Activated T-helper 1 cell treated with Interleukin-2 at 50 U/mL for 16 hours (primary cell): ENCODE data around the gene KCNK1.

Experiments used
- DNase-seq: peaks from one replicate; pipeline ENCODE4 v3.0.0-alpha.2; 2020; ENCODE audit warnings: low read depth

KCNK1 gene

DNA sequence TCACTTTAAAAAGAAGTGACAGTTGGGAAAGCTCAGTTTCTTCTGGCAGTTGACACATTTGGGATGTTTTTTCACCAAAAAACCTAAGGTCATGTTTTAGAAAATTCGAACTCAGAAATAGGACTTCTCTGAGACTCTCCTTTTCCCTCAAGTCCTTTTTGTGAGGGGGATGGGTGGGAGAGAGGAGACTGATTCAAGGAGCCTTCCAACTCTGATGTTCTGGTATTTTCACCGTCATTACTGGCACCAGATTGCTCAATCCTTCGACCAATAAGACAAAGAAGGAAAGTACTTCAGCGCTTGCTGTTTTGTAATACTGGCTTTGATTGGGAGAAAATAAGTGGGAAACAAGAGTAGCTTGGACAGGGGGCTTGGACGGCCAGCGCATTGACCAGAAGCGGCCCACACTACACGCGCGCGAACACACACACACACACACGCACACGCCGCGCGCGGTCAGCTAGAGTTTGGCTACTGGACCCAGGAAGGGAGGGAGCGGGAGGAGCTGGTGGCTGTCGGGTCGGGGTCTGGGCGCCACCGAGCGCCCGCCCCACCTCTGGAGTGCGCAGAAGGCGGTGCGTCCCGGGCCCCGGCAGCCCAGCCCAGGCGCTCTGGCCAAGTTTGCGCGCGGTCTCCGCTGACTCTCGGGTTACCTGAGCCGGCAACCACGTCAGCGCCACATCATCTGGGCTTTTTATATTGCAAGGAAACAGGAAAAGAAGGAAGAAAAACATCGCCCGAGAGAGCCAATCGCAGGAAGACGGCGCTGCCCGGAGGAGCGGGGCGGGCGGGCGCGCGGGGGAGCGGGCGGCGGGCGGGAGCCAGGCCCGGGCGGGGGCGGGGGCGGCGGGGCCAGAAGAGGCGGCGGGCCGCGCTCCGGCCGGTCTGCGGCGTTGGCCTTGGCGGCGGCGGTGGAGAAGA, at the start of gene KCNK1:
Gene KCNK1, plus strand, starts transcription at position 855 of the 921 bp plus-strand sequence. Its CDS starts 66 bp downstream, at position 921.
- no peak for DNase-seq

DNA sequence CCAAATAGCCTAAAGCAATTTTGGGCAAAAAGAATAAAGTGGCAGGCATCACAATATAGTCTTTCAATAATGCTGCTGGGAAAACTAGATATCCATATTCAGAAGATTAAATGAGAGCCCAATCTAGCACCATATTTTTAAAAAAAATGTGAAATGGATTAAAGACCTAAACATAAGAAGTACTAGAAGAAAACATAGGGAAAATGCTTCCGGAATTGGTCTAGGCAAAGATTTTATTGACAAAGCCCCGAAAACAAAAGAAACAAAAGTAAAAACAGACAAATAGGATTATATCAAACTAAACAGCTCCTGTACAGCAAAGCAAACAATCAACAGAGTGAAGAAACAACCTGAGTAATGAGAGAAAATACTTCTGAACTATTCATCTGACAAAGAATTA, 48.6 kb upstream of the KCNK1 start:
- no peak for DNase-seq

DNA sequence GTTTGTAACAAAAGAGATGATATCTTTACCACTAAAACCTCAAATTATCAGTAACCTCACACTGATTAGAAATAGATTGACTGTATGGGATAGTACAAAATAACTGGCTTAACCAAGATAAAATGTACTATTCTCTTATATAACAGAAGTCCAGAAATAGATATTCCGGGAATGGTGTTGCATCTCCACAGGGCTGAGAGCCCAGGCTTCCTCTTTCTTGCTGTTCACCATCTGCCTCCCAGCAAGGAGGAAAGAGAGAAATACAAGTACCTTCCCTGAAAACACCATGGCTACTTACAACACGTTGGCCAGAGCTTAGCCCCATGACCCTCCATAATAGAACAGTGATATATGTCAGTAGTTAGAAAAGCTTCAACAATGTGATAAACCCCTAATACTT, 47.0 kb upstream of the KCNK1 start:
- no peak for DNase-seq

DNA sequence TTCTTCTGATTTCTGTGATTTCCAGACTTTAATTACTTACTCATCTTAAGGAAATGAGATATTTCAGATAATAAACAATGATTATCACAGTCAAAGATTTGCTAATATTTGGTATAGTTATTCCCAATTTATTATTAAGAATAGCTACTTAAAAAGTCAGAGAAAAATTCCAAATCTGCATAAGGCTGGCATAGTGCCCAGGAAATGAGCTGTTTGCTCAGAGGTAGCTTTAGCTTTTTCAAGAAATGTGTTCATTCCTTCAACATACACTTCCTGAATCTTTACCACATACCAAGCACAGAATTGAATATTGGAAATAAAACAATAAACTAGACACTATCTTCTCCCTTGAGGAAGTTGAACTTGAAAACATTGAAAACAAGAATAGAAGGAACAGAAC, 44.3 kb upstream of the KCNK1 start:
- no peak for DNase-seq

DNA sequence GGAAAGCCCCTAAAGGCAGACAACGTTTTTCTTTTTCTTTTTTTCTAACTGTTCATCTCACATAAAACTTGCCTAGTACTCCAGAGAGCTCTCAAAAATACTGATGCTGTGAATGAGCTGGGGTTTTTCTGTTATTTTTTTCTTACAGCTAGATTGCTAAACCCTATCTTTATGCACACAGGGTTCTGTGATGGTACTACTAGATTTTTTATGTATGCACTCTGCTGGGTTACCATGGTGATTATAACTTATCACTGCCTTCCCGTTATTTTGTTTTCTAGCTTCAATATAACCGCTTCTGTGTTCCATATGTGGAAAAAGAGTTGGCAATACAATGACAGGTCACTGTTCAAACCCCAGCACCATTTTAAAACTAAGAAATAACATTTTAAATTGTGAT, 43.7 kb upstream of the KCNK1 start:
- no peak for DNase-seq

DNA sequence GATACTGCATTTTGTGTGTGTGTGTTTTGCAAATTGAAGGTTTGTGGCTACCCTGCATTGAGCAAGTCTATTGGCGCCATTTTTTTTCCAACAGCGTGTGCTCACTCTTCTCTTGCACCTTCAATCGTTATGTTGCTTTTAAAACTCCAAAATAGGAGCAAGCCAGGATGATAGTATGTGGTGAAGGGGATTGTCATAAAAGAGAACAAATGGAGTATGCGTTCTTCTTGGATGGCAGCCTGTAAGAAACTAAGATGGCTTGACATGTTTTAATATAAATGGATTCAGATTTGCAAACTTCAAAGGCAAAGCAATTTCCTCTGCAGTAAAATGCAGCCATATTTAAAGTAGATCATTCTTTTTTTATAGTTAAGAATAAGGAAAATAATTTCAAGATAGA, 43.2 kb upstream of the KCNK1 start:
- DNase-seq, result no peak

DNA sequence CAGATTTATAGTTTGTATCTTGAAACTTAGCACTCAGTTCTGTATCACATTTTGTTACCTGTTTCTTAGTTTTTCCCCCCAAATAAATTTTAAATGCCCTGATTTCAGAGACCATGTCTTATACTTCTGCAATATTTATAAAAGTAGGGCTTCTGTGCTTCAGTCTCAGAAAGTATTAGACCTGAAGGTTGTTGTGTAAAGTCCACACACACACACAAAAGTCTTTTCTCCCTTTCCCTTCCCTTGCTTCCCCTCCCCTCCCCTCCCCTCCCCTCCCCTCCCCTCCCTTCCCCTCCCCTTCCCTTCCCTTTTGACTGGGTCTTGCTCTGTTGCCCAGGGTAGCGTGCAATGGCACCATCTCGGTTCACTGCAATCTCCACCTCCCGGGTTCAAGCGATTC, 41.0 kb upstream of the KCNK1 start:
- no peak for DNase-seq

DNA sequence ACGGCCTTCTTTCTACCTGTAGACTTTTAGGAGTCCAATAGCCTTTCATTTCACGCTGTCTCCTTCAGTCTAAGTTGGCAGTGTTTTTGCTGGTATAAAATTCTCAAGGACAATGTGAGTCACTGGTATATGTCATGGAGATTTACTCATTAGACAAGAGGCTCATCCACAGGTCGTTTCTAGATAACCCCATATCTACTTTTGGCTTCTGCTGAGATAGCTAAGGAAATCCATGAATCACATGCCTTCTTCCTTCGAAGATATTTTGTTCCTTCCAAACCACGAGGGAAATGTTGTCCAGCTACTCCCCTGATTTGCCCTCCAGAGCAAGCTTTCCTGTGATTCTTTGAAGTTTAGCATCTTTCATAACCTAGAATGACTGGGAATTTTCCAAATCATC, 38.5 kb upstream of the KCNK1 start:
- no peak for DNase-seq

DNA sequence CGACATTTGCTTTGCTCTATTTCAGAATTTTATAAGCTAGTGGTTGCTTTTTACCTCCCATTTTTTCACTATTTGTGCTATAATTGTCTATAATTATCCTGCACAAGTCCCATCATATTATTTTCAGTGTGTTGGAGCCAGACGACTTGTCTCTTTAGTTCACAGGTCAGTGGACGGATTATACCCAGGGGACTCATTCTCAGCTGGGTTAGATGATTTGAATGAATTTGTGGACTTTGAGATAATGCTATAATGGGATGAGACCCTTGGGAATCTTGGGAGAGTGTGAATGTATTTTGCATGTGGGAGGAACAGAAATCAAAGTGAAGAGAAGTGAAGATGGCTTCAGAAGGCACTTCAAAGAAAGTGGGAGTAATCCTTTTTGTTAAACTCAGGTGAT, 31.5 kb upstream of the KCNK1 start:
- no peak for DNase-seq

DNA sequence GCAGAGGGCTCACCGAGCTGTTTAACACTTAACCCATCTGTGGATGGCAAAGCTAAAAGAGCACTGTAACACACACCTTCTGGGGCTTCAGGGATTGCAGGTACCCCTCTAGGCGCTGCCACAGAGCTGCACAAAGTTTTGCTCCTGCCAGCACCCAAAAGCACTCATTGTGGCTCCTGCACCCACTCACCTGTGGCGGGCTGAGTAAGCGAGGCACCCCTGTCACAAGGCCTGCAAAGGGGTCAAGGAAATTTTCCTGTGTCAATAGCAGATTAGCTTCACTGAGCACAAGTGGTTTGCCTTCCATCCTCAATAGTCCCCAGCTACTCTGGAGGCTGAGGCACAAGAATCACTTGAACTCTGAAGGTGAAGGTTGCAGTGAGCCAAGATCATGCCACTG, 29.5 kb upstream of the KCNK1 start:
- DNase-seq, result no peak

DNA sequence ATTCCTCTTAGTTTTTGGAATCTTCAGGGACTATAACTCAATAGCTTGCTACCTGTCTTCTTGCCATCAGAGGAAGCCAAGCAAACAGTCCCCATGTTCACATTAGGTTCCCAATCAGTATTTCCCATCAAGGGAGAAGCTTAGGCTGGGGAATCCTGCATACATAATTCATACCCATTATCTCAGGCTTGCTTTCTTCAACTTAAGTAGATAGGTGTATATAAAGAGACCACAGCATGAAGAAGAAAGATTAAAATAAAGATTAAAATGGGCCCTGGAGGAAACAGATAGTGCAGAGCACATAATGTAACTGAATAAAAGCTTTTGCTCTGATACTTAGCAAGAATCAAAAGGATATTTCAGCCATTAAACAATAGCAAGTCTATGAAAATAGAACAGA, 29.0 kb upstream of the KCNK1 start:
- no peak for DNase-seq

DNA sequence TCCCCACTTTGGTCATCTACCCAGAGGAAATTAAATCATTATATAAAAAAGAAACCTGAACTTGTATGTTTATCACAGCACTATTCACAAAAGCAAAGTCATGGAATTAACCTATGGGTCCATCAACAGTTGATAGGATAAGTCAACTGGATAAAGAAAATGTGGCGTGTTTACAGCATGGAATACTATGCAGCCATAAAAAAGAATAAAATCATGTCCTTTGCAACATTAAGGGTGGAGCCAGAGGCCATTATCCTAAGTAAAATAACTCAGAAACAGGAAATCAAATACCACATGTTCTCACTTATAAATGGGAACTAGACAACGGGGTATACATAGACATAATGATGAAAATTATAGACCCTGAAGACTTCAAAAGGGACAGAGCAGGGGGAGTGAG, 27.6 kb upstream of the KCNK1 start:
- DNase-seq, result no peak

DNA sequence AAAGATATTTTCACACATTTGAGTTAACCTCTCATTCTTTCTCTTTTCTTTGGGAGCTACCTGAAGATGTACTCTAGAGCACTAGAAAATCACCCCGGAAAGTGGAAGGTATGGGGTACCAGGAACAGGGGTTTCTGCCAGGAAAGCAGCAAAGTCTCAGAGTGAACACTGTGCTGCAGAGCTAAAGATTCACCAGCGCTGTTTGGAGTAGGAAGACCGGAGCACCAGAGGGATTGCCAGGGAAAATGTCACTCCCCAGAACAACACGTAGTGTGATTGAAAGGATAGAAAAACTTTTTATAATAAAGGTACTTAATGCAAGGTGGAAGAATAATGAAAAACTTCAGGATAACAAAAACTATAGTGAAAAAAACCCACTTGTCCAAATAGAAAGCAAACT, 26.7 kb upstream of the KCNK1 start:
- DNase-seq, result no peak

DNA sequence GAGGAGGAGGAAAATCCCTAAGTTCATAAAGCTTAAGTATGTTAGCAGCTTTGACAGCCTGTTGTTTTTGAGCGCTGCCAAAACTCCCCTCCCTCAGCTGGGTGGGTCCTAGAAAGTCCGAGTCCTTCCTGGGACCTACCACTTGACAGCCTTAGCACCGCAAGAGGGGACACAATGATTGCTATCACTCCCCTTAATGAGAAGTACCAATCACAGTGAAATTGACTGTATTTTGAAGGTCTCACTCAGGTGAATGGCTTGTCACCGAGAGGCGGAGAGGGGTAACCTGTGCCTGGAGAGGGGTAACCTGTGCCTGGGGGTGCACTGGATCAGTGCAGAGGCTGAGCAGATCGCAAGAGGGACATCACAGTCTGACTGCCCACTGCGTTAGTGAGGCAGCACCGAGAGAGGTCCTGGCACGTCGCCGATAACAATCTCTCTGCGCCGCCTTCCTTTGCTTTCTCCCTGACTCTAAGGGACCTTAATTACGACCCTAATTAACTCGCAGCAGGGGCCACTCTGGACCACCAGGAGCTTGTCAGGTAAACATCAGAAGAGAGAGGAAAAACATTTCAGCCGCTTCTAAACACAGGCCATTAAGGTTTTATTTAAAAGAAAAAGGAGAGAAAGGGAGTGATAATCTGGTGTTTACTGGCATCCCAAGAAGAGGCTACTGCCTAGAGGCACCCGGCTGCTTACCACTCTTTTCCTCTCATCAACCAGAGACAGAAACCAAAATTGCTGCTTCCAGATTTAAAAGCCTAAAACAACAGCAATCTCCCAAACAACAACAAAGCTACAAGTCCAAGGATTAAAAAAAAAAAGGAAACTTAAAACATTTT, 25.7 kb upstream of the KCNK1 start:
- DNase-seq, result no peak

DNA sequence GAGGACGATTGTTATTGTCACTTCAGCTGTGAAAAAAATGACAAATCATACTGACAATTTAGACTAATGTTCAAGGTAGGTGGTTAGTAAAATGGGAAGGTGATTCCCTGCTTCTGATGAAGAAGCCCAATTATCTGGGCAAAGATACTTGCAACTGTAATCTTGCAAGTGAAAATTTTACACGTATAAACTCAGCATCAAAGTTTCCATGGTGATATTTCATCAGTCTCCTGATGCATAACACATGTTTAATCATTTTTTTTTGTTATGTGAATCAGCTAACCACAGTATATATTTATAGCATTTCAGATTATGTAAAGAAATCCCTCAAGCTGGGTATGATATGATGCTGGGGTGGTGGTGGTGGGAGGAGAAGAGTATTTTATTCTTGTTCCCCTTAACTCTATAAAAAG, 16.4 kb upstream of the KCNK1 start:
- no peak for DNase-seq

DNA sequence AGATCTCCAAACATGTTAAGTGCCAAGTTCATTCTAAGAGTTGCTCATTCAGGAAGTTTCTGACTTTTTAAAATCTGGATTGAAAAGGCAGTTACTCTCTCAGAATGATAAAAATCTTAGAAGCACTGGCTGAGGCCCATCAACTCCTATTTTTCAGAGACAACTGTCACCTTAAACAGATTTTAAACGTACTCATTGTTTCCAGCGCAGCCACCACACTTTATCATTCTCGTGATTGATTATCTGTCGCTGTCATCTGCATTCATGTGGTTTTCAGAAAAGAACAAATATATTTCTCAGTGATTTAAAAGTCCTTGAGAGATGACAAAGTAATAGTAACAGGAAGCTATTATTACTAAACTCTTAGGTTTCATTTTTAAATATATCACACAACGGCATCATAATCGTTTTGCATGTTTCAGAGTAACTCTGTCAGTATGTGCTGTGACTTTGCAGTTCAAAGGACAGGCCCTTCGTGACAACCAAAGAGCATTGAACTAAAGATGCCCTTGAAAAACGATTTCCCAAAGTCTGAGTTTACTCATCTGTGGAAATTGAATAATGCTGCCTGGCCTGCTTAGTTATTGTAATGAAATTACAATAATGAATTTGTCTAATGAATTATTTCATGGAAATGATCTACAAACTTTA, 14.9 kb upstream of the KCNK1 start:
- no peak for DNase-seq

DNA sequence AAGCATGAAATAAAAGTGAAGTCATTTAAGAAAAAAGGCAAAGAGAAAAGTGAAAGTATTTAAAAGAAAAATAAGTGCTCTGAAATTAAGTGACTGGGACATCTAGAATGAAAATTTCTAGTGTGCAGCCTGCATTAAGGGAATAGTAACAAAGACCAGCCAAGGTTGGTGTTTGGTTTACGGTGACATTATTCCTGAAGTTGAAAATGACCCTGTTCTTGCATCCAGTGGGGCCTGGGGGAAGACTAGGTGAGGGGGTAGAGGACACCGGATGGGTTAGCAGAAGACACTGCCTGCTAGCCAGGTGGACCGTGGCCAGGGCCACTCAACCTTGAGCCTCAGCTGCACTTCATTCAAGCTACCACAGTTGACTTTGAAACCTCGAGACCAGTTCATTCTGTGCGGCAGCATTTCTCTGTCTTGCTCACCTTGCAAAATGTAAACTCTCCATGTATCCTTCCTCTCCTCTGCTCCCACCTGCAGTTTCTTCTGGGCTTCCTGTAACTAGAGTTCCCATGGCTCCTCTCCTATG, 14.3 kb upstream of the KCNK1 start:
- DNase-seq, result no peak

DNA sequence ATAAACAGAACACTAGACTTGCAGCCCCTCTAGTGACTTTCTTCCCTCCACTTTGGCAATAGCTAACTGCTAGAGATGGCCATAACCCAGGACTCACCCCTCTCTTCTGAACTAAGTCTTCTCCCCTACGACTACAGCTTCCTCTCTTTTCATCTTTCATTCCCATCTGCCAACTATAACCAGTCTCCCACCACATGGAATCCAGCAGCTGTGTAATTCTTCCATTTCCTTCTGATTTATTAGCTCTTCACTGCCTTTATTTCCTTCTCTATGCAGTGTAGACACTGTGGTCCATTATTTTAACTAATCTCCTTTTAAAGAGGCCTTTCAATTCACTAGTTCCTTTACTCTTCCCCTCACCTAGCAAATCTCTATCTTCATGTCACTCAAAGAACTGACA, 13.4 kb upstream of the KCNK1 start:
- no peak for DNase-seq

DNA sequence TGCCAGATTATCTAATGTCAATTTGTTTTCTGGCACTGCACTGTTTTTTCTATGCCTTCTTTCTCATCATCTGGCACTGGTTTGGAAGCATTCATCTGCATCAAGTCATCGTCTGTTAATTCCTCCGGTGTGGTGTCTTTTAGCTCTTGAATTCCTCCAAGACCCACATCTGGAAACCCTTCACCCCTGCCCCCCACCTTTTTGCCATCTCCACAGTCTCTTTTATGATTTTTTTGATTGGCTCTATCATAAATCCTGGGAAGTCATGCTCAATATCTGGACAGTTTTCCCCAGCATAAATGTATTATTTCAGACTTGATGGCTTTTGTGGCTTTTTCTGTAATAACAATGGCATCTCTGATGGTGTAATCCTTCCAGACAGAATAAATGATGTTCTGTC, 10.4 kb upstream of the KCNK1 start:
- DNase-seq, result no peak

DNA sequence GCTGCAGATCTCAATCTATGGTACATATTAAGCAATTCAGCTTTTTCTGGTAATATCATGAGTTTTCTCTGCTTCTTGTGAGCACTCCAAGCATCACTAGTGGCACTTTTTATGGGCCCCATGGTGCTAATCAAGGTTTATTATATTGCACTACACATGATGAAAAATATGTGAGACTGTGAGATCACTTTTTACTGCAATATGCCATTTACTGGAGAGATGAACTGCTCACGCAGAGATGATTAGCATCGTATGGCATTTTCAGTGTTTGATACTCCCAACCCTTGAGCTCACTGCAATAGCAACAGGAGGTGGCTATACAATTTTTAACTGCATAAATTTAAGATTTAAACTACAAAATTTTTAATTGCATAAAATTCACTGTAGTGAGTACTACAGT, 8.7 kb upstream of the KCNK1 start:
- no peak for DNase-seq

DNA sequence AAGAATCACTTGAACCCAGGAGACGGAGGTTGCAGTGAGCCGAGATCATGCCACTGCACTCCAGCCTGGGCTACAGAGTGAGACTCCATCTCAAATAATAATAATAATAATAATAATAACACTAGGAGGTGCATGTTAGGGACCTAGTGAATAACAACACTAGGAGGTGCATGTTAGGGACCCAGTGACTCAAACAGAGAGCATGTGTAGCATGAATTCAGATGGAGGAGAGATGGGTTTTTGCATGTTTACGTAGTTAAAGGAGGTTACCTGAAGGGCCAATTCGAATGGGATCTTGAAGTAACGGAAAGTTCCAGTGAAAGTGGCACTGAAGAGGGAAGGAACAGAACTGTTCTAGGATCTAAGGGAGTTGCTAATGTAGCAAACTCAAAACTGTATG, 7.1 kb upstream of the KCNK1 start:
- DNase-seq, result no peak
